Mucosa of gallbladder (tissue), 1 donor: ENCODE results near the gene NR3C2. TPM values are rescaled to one million over a fixed set of nuclear protein-coding genes. Genes with fewer than 3 reads are reported as not detected.

Experiments
- DNase-seq: peaks from one replicate; pipeline ENCODE4 v3.0.0-alpha.2; 2020; ENCODE audit warnings: low spot score
- total RNA-seq: library from RNA; stranded (reverse); gene quantifications from one replicate; pipeline ENCODE4 v1.2.1, GENCODE V29; 2021
- donor health status: DM: no; HTN: no; CAD: no.

The NR3C2 gene
- total RNA-seq, 1 donor from 2014 or later, result 29.4 TPM

GRCh38 chr4:148312956-148313490, 129.2 kb downstream of the NR3C2 start:
- no peak for DNase-seq

GRCh38 chr4:148311526-148311925, 130.7 kb downstream of the NR3C2 start:
- no peak for DNase-seq

GRCh38 chr4:148310756-148311155, 131.5 kb downstream of the NR3C2 start:
- no peak for DNase-seq

GRCh38 chr4:148305751-148306150, 136.5 kb downstream of the NR3C2 start:
- DNase-seq, result no peak

- no peak for DNase-seq
Measured at GRCh38 chr4:148302416-148302815, 139.8 kb downstream of the NR3C2 start.

GRCh38 chr4:148300877-148301276, 141.3 kb downstream of the NR3C2 start:
- DNase-seq, result no peak

- DNase-seq, result no peak
Measured at GRCh38 chr4:148299337-148299736, 142.9 kb downstream of the NR3C2 start.

GRCh38 chr4:148296498-148296897, 145.7 kb downstream of the NR3C2 start:
- no peak for DNase-seq

- DNase-seq, result no peak
Measured at GRCh38 chr4:148295642-148296041, 146.6 kb downstream of the NR3C2 start.

- DNase-seq, result no peak
Measured at GRCh38 chr4:148293571-148293970, 148.6 kb downstream of the NR3C2 start.

- DNase-seq, result no peak
Measured at GRCh38 chr4:148292686-148293085, 149.5 kb downstream of the NR3C2 start.

GRCh38 chr4:148289740-148290139, 152.5 kb downstream of the NR3C2 start:
- no peak for DNase-seq

- no peak for DNase-seq
Measured at GRCh38 chr4:148288448-148288847, 153.8 kb downstream of the NR3C2 start.

- DNase-seq, result no peak
Measured at GRCh38 chr4:148287111-148287510, 155.1 kb downstream of the NR3C2 start.

- no peak for DNase-seq
Measured at GRCh38 chr4:148286012-148286411, 156.2 kb downstream of the NR3C2 start.

- DNase-seq, result no peak
Measured at GRCh38 chr4:148283665-148284064, 158.5 kb downstream of the NR3C2 start.

GRCh38 chr4:148278310-148278709, 163.9 kb downstream of the NR3C2 start:
- no peak for DNase-seq

- DNase-seq, result no peak
Measured at GRCh38 chr4:148275266-148275665, 166.9 kb downstream of the NR3C2 start.

- DNase-seq, result no peak
Measured at GRCh38 chr4:148273501-148273986, 168.7 kb downstream of the NR3C2 start.

GRCh38 chr4:148271166-148271565, 171.0 kb downstream of the NR3C2 start:
- DNase-seq, result no peak

GRCh38 chr4:148270630-148271029, 171.6 kb downstream of the NR3C2 start:
- DNase-seq, result no peak

- no peak for DNase-seq
Measured at GRCh38 chr4:148268835-148269234, 173.4 kb downstream of the NR3C2 start.

GRCh38 chr4:148266921-148267320, 175.3 kb downstream of the NR3C2 start:
- no peak for DNase-seq

- no peak for DNase-seq
Measured at GRCh38 chr4:148266240-148266639, 176.0 kb downstream of the NR3C2 start.
